Gastrocnemius medialis (tissue), 4 donors: Measurements from ENCODE around the gene ALK. TPM values are rescaled to one million over a fixed set of nuclear protein-coding genes. Genes with fewer than 3 reads are reported as not detected.

Source experiments
- ATAC-seq, 2 donors: fragments of 150-250 bp; one replicate each; pipeline ENCODE4 v1.9.1; 2016
- DNase-seq, 2 donors: peaks; one replicate each; pipeline ENCODE4 v3.0.0-alpha.2; 2019
- H3K27ac ChIP-seq, 4 donors: fragments of 200-600 bp; sonication (generic); 1 replicate in 1 of 4; 2 replicates in 3 of 4; pipeline ENCODE4 v1.5.1; 2016 to 2018; ENCODE audit warnings: mild to moderate bottlenecking in 2 of 4, moderate library complexity in 1 of 4
- H3K27me3 ChIP-seq, 3 donors: fragments of 200-600 bp; sonication (generic) in 2 of 3; 1 replicate in 1 of 3; 2 replicates in 2 of 3; pipeline versions ENCODE4 v1.5.1 to v1.6.0; 2016 to 2019; ENCODE audit warnings: mild to moderate bottlenecking in 1 of 3, moderate library complexity in 1 of 3
- H3K36me3 ChIP-seq, 2 donors: fragments of 200-600 bp; sonication (generic) in 1 of 2; one replicate each; pipeline ENCODE4 v1.5.1; 2017 to 2018
- H3K4me1 ChIP-seq, 2 donors: fragments of 200-600 bp; sonication (generic) in 1 of 2; one replicate each; pipeline ENCODE4 v1.5.1; 2016 to 2017; ENCODE audit warnings: mild to moderate bottlenecking in 2 of 2
- H3K4me3 ChIP-seq, 4 donors: fragments of 200-600 bp; sonication (generic) in 3 of 4; 1 replicate in 1 of 4; 2 replicates in 3 of 4; pipeline ENCODE4 v1.5.1; 2016 to 2019; ENCODE audit warnings: mild to moderate bottlenecking in 2 of 4
- H3K9me3 ChIP-seq, 3 donors: fragments of 200-600 bp; sonication (generic) in 2 of 3; 1 replicate in 1 of 3; 2 replicates in 2 of 3; pipeline ENCODE4 v1.5.1; 2016 to 2019
- CTCF ChIP-seq, 5 experiments: fragments of 450-650 bp in 3 of 5; fragments of 200-600 bp in 2 of 5; sonication (generic) in 2 of 5; IDR thresholded peaks in 4 of 5; conservative IDR thresholded peaks in 1 of 5; 1 replicate in 4 of 5; 2 replicates in 1 of 5; pipeline ENCODE4 v1.5.1; 2016 to 2019; ENCODE audit warnings: antibody characterized with exemption in 5 of 5, mild to moderate bottlenecking in 3 of 5, moderate library complexity in 3 of 5
- POLR2A ChIP-seq, 2 donors: fragments of 450-650 bp; IDR thresholded peaks; one replicate each; pipeline ENCODE4 v1.6.1; 2017; ENCODE audit warnings: antibody characterized with exemption in 2 of 2, mild to moderate bottlenecking in 2 of 2, moderate library complexity in 2 of 2
- in situ Hi-C, 4 donors: fragments of 200-750 bp; cut with MboI; loops; one replicate each; pipeline versions ENCODE4 v1.15.0 to v1.8.0; 2017; ENCODE audit warnings: low sequenced_read_pairs in 4 of 4
- intact Hi-C: fragments of 100-400 bp; cut with DNase I; formaldehyde crosslinking; loops from one replicate; pipeline ENCODE4 v1.15.1; 2023; ENCODE audit warnings: low total_unique reads
- total RNA-seq, 4 donors: library from RNA; depleted of rRNA; stranded (reverse); fragments of >200 nt; gene quantifications; one replicate each; pipeline versions ENCODE4 v1.1.0 to v1.2.3, GENCODE V29; 2016

Gene ALK
- total RNA-seq, 4 donors from 2014 or later: not detected

GRCh38 chr2:29193111-29193510 lies 728.3 kb downstream of the ALK start:
- in situ Hi-C loops (loop anchor here in 3 of 4 donors (5.0 to 25.0 kb wide), 3 partner anchors 228 to 381 kb away; partner anchors contain the start of gene SPDYA (in 3 of the 3)), intact Hi-C loops (no loop called here)
- DNase-seq: no peak
- Histone ChIP-seq H3K27ac (no peak overlapping the region), H3K4me3 (no peak overlapping the region), H3K9me3 (no peaks in the 10 kb centered on the region), H3K27me3 (no peaks in the 10 kb centered on the region), H3K4me1 (no peaks in the 10 kb centered on the region), H3K36me3 (no peaks in the 10 kb centered on the region)
- ATAC-seq: no peak
- TF ChIP-seq CTCF (IDR thresholded peaks at IDR 0.05 in 4 of 5, conservative IDR thresholded peaks at IDR 0.05 in 1 of 5) (no peak), POLR2A (IDR thresholded peaks at IDR 0.05) (no peak)

- no peak overlapping the region for H3K4me3 ChIP-seq
- TF ChIP-seq POLR2A (IDR thresholded peaks at IDR 0.05) (no peak), CTCF (IDR thresholded peaks at IDR 0.05 in 4 of 5, conservative IDR thresholded peaks at IDR 0.05 in 1 of 5) (no peak)
- no peaks in the 10 kb centered on the region for H3K36me3 ChIP-seq
- no peaks in the 10 kb centered on the region for H3K9me3 ChIP-seq
- intact Hi-C loops: no loop called here
- DNase-seq (no peak), ATAC-seq (no peak)
- in situ Hi-C loops: loop anchor here in 3 of 4 donors (5.0 to 25.0 kb wide), 3 partner anchors 228 to 380 kb away; partner anchors contain the start of gene SPDYA (in 3 of the 3)
- no peaks in the 10 kb centered on the region for H3K4me1 ChIP-seq
- H3K27me3 ChIP-seq: no peaks in the 10 kb centered on the region
- H3K27ac ChIP-seq: no peak overlapping the region
Measured at GRCh38 chr2:29192526-29192925, 728.9 kb downstream of the ALK start.

- in situ Hi-C loops (loop anchor here in 3 of 4 donors (5.0 to 25.0 kb wide), 3 partner anchors 227 to 380 kb away; partner anchors contain the start of gene SPDYA (in 3 of the 3)), intact Hi-C loops (no loop called here)
- DNase-seq (no peak), ATAC-seq (no peak)
- Histone ChIP-seq H3K9me3 (no peaks in the 10 kb centered on the region), H3K4me1 (no peaks in the 10 kb centered on the region), H3K27ac (no peak overlapping the region), H3K4me3 (no peak overlapping the region), H3K36me3 (no peaks in the 10 kb centered on the region), H3K27me3 (no peaks in the 10 kb centered on the region)
- TF ChIP-seq CTCF (IDR thresholded peaks at IDR 0.05 in 4 of 5, conservative IDR thresholded peaks at IDR 0.05 in 1 of 5) (no peak), POLR2A (IDR thresholded peaks at IDR 0.05) (no peak)
Measured at GRCh38 chr2:29191817-29192216, 729.6 kb downstream of the ALK start.

- H3K27me3 ChIP-seq: no peaks in the 10 kb centered on the region
- TF ChIP-seq POLR2A (IDR thresholded peaks at IDR 0.05) (no peak), CTCF (IDR thresholded peaks at IDR 0.05 in 4 of 5, conservative IDR thresholded peaks at IDR 0.05 in 1 of 5) (no peak)
- no peaks in the 10 kb centered on the region for H3K9me3 ChIP-seq
- intact Hi-C loops: loop anchor here (10.0 kb wide), 1 partner anchor 1504 kb away; no protein-coding TSS in a partner anchor
- H3K36me3 ChIP-seq: no peaks in the 10 kb centered on the region
- in situ Hi-C loops: loop anchor here in 3 of 4 donors (25.0 kb wide), 1 partner anchor 377 kb away; the partner anchor contains the start of gene SPDYA (in 3 of the 3)
- peaks cover 0 to 5% of the 10 kb centered on the region in 2 donors for H3K4me1 ChIP-seq
- no peak overlapping the region for H3K4me3 ChIP-seq
- ATAC-seq (no peak), DNase-seq (no peak)
- no peak overlapping the region for H3K27ac ChIP-seq
Measured at GRCh38 chr2:29189052-29189451, 732.3 kb downstream of the ALK start.
